ENCODE data around the gene MYO9A.
A peak's percentile ranks its signal among the peaks of the same experiment; 100 is the strongest.

The MYO9A gene

DNA sequence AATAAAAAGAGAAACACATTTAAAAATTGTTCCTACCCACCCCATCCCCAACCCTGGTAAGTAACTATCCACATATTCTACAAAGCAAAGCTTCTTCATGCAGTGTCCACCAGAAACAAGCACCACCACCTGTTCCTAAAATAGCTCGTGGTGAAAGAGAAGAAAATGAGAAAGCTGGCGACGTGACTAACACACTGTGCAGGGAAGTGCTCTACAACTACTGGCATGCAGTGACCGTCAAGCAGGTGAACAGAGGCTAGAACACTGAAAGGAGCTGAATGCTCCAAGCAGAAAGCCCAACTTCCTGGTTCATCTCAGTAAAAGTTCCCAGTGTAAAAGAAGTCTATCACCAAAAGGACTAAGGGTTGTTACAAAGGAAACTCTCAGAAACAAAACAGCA lies 226.9 kb downstream of the MYO9A start:
- no peaks in the 10 kb centered on the region for H3K27me3 ChIP-seq
- TF ChIP-seq, protein P1, sequence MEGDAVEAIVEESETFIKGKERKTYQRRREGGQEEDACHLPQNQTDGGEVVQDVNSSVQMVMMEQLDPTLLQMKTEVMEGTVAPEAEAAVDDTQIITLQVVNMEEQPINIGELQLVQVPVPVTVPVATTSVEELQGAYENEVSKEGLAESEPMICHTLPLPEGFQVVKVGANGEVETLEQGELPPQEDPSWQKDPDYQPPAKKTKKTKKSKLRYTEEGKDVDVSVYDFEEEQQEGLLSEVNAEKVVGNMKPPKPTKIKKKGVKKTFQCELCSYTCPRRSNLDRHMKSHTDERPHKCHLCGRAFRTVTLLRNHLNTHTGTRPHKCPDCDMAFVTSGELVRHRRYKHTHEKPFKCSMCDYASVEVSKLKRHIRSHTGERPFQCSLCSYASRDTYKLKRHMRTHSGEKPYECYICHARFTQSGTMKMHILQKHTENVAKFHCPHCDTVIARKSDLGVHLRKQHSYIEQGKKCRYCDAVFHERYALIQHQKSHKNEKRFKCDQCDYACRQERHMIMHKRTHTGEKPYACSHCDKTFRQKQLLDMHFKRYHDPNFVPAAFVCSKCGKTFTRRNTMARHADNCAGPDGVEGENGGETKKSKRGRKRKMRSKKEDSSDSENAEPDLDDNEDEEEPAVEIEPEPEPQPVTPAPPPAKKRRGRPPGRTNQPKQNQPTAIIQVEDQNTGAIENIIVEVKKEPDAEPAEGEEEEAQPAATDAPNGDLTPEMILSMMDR (IDR thresholded peaks at IDR 0.05; ENCODE audit: low read depth, low read length): no peak
- peaks cover 14% of the 10 kb centered on the region for H3K4me1 ChIP-seq
- no peak overlapping the region for H3K4me3 ChIP-seq (ENCODE audit: low read depth, low read length)
- no peaks in the 10 kb centered on the region for H3K9me3 ChIP-seq
- H3K36me3 ChIP-seq: peaks cover 9% of the 10 kb centered on the region
- no peak for DNase-seq

DNA sequence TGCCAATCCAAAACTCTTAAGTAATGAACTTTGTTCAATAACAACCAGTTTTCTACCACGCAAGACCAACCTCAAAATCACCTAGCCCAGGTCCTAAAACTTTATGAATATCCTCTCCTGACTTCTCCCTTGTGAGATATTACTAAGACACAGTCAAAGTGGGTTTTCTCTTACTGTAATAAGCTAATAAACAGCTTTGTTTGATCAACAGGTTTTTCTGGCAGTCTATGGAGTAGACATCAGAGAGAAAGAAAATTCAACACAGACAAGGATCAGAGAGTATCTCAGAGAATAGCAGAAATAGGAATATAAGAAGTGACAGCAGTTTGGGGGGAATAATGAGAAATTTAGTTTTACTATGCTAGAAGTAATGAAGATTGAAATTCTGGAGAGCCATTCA lies 228.0 kb downstream of the MYO9A start:
- no peaks in the 10 kb centered on the region for H3K9me3 ChIP-seq
- no peak overlapping the region for H3K4me3 ChIP-seq (ENCODE audit: low read depth, low read length)
- no peaks in the 10 kb centered on the region for H3K27me3 ChIP-seq
- H3K4me1 ChIP-seq: peaks cover 14% of the 10 kb centered on the region
- TF ChIP-seq, protein P1 (IDR thresholded peaks at IDR 0.05; ENCODE audit: low read depth, low read length): no peak
- no peak for DNase-seq
- H3K36me3 ChIP-seq: peaks cover 9% of the 10 kb centered on the region

GRCh38 chr15:71889385-71889784 lies 228.6 kb downstream of the MYO9A start:
- peaks cover 9% of the 10 kb centered on the region for H3K36me3 ChIP-seq
- H3K4me1 ChIP-seq: peaks cover 14% of the 10 kb centered on the region
- H3K4me3 ChIP-seq (ENCODE audit: low read depth, low read length): no peak overlapping the region
- no peaks in the 10 kb centered on the region for H3K9me3 ChIP-seq
- peak; percentile 74 for DNase-seq
- H3K27me3 ChIP-seq: no peaks in the 10 kb centered on the region
- TF ChIP-seq, protein P1 (IDR thresholded peaks at IDR 0.05; ENCODE audit: low read depth, low read length): no peak

GRCh38 chr15:71888797-71889196 lies 229.2 kb downstream of the MYO9A start:
- H3K4me1 ChIP-seq: peaks cover 14% of the 10 kb centered on the region
- peaks cover 9% of the 10 kb centered on the region for H3K36me3 ChIP-seq
- H3K4me3 ChIP-seq (ENCODE audit: low read depth, low read length): no peak overlapping the region
- DNase-seq: no peak
- no peaks in the 10 kb centered on the region for H3K27me3 ChIP-seq
- TF ChIP-seq, protein P1 (IDR thresholded peaks at IDR 0.05; ENCODE audit: low read depth, low read length): no peak
- H3K9me3 ChIP-seq: no peaks in the 10 kb centered on the region

GRCh38 chr15:71885390-71885789 lies 232.6 kb downstream of the MYO9A start:
- H3K27me3 ChIP-seq: no peaks in the 10 kb centered on the region
- no peaks in the 10 kb centered on the region for H3K9me3 ChIP-seq
- TF ChIP-seq, protein P1 (IDR thresholded peaks at IDR 0.05; ENCODE audit: low read depth, low read length): no peak
- H3K4me1 ChIP-seq: peaks cover 8% of the 10 kb centered on the region
- DNase-seq: no peak
- H3K4me3 ChIP-seq (ENCODE audit: low read depth, low read length): no peak overlapping the region
- peaks cover 13% of the 10 kb centered on the region for H3K36me3 ChIP-seq

- H3K9me3 ChIP-seq: no peaks in the 10 kb centered on the region
- no peak overlapping the region for H3K4me3 ChIP-seq (ENCODE audit: low read depth, low read length)
- TF ChIP-seq, protein P1 (IDR thresholded peaks at IDR 0.05; ENCODE audit: low read depth, low read length): no peak
- DNase-seq: no peak
- H3K4me1 ChIP-seq: no peaks in the 10 kb centered on the region; the same call in 1 of the 2 replicates
- peaks cover 20% of the 10 kb centered on the region for H3K36me3 ChIP-seq
- H3K27me3 ChIP-seq: no peaks in the 10 kb centered on the region
Measured at GRCh38 chr15:71883447-71883846, 234.5 kb downstream of the MYO9A start.
